Measurements from ENCODE around the gene TNNI3K.

The TNNI3K gene

DNA sequence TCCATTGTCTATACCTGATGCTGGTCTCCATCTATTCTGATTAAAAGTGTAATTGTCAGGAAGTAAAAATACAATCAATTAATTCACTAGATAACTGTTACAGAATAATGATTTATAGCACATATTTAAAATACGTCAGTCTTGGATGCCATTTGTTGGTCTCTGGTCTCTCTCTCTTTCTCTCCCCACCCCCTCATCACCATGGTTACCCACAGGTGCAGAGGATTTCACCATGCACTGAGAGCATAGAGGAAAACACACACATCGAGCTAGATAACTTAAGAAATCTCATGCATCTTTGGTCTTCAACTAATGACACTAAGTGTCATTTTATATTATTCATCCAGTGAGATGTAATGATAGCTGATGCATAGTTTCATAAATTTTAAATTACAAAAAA is 243.8 kb downstream of the TNNI3K start:
- in situ Hi-C loops (cut with HindIII; ENCODE audit: low sequenced_read_pairs) = no loop called here
- TF ChIP-seq, protein P1, sequence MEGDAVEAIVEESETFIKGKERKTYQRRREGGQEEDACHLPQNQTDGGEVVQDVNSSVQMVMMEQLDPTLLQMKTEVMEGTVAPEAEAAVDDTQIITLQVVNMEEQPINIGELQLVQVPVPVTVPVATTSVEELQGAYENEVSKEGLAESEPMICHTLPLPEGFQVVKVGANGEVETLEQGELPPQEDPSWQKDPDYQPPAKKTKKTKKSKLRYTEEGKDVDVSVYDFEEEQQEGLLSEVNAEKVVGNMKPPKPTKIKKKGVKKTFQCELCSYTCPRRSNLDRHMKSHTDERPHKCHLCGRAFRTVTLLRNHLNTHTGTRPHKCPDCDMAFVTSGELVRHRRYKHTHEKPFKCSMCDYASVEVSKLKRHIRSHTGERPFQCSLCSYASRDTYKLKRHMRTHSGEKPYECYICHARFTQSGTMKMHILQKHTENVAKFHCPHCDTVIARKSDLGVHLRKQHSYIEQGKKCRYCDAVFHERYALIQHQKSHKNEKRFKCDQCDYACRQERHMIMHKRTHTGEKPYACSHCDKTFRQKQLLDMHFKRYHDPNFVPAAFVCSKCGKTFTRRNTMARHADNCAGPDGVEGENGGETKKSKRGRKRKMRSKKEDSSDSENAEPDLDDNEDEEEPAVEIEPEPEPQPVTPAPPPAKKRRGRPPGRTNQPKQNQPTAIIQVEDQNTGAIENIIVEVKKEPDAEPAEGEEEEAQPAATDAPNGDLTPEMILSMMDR (IDR thresholded peaks at IDR 0.05; ENCODE audit: low read depth, low read length) = no peak
- no peak overlapping the region for H3K4me3 ChIP-seq (ENCODE audit: low read depth, low read length)
- no peak for DNase-seq (ENCODE audit: low read depth, low spot score)

DNA sequence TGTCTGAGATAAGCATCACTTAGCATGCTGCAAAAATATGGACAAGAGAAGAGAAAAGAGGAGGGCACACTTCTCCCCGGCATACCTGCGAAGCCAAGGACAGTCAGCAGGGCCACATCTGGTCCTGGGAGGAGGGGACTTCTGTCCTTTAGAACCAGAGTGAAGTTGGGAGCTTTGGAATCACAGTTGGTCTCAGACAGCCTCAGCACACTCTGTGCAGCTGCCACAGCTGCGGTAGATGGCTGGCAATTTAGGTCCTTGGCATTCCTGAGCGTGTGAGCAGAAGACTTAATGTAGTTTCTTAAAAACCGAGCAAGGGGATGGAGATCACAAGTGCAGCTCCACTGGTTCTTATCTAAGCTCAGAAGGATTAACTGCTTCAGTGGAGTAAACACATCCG is 244.9 kb downstream of the TNNI3K start:
- DNase-seq (ENCODE audit: low read depth, low spot score) = no peak
- TF ChIP-seq, protein P1 (IDR thresholded peaks at IDR 0.05; ENCODE audit: low read depth, low read length) = no peak
- in situ Hi-C loops (cut with HindIII; ENCODE audit: low sequenced_read_pairs) = no loop called here
- H3K4me3 ChIP-seq (ENCODE audit: low read depth, low read length) = no peak overlapping the region

DNA sequence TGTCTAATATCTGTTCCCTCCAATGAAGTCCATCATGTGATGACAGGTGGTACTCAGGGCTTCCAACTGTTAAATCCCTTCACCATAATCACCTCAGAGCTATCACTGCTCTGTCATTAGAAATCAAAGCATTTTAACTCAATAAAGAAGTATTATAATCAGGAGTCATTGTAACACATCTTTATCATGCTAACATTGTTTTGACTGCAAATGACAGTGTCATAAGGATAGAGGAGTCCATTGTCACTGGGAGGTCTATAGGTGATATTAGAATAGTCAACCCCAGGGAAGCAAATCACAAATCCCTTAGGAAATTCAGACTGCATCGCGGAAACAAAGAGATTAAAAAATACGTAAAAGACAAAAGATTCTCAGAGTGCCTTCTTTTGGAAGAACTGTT is 246.4 kb downstream of the TNNI3K start:
- no peak overlapping the region for H3K4me3 ChIP-seq (ENCODE audit: low read depth, low read length)
- in situ Hi-C loops (cut with HindIII; ENCODE audit: low sequenced_read_pairs) = no loop called here
- DNase-seq (ENCODE audit: low read depth, low spot score) = no peak
- TF ChIP-seq, protein P1 (IDR thresholded peaks at IDR 0.05; ENCODE audit: low read depth, low read length) = no peak

DNA sequence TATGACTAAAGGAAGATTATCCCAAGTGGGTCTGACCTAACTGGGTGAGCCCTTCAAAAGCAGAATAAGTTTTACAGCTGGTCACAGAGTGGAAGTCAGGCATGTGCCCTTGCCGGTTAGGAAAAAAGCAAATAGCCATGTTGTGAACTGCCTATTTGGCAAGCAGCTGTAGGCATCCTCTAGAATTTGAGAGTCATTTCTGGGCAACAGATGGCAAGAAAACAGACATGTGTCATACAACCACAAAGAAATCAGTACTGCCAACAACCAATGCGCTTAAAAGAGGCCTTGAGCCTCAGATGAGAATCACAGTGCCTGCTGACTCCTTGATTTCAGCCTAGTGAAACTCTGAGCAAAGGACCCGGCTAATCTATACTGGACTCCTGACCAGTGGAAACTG is 250.4 kb downstream of the TNNI3K start:
- in situ Hi-C loops (cut with HindIII; ENCODE audit: low sequenced_read_pairs) = no loop called here

DNA sequence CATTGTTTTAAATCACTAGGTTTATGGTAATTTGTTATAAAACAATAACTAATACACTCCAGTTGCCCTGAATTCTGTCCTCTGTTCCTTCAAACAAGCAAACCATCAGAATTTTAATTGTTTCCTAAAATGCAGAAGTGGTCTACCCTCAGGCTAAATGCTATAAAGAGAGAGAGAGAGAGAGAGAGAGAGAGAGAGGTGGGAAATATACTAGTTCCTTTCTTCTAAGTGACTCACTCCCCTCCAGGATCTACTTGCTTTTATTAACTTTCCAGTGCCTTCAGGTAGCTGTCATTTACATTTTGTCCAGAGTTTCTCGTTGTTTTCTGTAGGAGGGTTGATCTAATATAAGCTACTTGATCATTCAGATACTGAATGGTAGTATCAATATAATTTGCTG is 250.8 kb downstream of the TNNI3K start:
- no peak for DNase-seq (ENCODE audit: low read depth, low spot score)
- in situ Hi-C loops (cut with HindIII; ENCODE audit: low sequenced_read_pairs) = no loop called here
- TF ChIP-seq, protein P1 (IDR thresholded peaks at IDR 0.05; ENCODE audit: low read depth, low read length) = no peak
- H3K4me3 ChIP-seq (ENCODE audit: low read depth, low read length) = no peak overlapping the region

More for the DNA sequence above, 250.4 kb downstream of the TNNI3K start:
- H3K4me3 ChIP-seq (ENCODE audit: low read depth, low read length) = no peak overlapping the region
- TF ChIP-seq, protein P1 (IDR thresholded peaks at IDR 0.05; ENCODE audit: low read depth, low read length) = no peak
- no peak for DNase-seq (ENCODE audit: low read depth, low spot score)

DNA sequence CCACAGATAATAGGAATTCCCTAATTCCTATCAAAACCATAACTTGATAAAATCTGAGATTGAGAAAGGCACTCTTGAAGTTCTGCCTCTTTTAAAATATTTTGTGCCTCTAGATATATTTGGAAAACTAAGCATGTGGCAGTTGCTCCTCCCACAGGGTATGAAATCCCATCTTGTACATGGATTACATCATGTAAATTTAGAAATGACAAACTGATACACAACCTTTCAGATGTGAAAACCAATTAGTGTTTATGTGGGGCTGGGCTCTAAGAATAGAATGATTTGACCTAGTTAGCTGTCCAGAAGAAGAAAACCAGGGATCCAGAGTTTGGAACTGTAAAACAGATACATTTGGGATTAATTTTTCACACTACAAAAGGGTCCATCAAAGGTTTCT is 261.5 kb downstream of the TNNI3K start:
- TF ChIP-seq, protein P1 (IDR thresholded peaks at IDR 0.05; ENCODE audit: low read depth, low read length) = no peak
- in situ Hi-C loops (cut with HindIII; ENCODE audit: low sequenced_read_pairs) = no loop called here
- no peak overlapping the region for H3K4me3 ChIP-seq (ENCODE audit: low read depth, low read length)
- no peak for DNase-seq (ENCODE audit: low read depth, low spot score)

DNA sequence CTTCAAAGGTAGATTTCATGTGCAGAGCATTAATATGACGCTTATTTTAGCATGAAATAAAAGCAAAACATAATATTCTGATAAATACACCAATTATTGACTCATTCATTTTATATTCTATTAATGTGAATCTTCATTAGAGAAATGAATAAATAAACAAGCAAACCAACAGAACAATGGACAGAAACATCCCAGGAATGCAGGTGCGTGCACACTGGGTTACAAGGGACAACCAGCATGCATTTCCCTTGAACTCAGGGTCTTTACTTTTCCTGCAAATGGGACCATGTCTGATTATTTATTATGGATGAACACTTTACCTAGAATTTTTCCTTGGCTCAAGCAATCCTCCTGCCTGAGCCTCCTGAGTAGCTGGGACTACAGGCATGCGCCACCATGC is 263.7 kb downstream of the TNNI3K start:
- TF ChIP-seq, protein P1 (IDR thresholded peaks at IDR 0.05; ENCODE audit: low read depth, low read length) = no peak
- H3K4me3 ChIP-seq (ENCODE audit: low read depth, low read length) = no peak overlapping the region
- no peak for DNase-seq (ENCODE audit: low read depth, low spot score)
- in situ Hi-C loops (cut with HindIII; ENCODE audit: low sequenced_read_pairs) = no loop called here

Measured in astrocyte of the spinal cord (primary cell).